Parietal lobe (tissue), 2 donors: Measurements from ENCODE around the gene KPNA6. TPM values are rescaled to one million over a fixed set of nuclear protein-coding genes. Genes with fewer than 3 reads are reported as not detected.

ENCODE experiments used
- small RNA-seq: library from RNA; depleted of rRNA; stranded (forward); fragments of <200 nt; gene quantifications from one replicate; pipeline ENCODE3, GENCODE V24; 2014; ENCODE audit warnings: low replicate concordance
- total RNA-seq: library from RNA; depleted of rRNA; stranded (reverse); fragments of >200 nt; gene quantifications from one replicate; pipeline ENCODE4 v1.2.3, GENCODE V29; 2014

The KPNA6 gene
- 30.0 TPM for total RNA-seq

DNA sequence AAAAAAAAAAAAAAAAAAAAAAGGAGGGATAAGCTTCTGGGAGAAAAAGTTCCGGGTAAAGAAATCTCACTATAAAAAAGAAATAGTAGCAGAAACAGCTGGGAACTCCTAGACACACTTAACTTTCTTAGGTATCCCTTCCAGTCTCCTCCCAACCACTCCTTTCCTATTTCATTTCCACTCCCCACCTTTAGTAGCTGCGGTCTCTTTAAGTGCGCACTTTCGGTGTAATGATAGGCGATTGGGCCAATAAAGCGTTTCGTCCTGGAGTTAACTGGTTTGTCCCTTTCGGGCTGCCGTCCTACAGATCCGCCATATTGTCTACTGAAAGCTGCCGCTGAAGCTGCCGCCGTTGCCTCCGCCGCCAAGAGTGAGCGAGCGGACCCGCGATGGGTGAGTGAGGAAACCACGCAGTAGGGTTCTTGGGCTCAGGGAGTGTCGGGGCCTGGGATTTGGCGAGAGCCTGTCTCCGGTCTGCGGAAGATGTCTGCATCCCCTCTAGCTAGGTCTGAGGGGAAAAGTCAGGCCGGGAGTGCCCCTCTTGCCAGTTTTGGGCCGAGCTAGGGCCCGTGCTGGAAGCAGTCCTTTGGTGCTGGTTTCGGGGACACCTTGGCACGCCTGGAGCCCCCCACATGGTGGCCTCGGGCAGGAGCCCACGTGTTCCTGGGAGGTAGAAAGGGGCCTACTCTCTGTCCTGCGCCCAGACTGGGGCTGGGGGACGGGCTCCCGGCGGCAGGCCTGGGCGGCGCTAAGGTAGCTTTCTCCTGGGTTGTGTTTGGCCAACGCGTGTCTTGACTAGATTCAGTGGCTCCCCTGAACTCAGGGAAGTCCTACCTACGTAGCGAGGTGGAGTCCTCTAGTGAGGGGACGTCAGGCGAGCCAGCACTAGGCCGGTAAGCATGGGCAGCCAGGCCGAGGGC is at the start of gene KPNA6:
Gene KPNA6 (plus strand): TSS at position 315 of the 920 bp plus-strand sequence. CDS start 75 bp downstream, at position 390.

DNA sequence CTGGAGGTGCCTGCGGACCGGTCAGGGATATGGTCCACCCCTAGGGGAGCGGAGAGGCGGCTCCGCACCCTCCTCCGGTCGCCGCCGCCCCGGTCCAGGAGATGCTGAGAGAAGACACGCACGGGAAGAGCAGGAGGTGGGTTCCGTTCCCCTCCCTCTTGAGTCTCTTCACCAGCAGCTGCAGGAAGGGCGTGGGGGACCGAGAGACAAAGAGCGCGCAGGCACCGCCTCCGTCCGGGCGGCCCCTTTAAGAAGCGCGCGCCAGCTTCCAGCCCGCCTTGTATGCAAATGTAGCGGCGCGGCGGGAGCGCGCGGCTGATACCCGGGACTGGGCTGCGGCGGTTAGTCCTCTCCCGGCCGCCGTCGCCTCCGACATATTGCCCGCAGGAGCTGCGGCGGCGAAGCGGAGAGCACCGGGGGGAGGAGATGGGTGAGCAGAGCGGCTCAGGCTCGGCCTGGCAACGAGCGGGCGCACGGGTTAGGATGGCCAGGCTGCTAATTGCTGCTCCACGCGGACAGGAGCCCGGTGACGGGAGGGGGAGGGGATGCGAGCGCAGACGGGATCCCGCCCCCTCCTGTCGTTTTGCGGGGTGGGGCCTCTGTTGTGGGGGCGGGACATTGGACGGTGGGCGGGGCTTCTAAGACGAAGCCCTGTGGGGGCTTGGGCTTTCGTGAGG is 35.1 kb upstream of the KPNA6 start, which contains the start of gene TMEM39B:
Gene TMEM39B (plus strand): TSS at position 318 of the 677 bp plus-strand sequence. CDS start 109 bp downstream, at position 427.

DNA sequence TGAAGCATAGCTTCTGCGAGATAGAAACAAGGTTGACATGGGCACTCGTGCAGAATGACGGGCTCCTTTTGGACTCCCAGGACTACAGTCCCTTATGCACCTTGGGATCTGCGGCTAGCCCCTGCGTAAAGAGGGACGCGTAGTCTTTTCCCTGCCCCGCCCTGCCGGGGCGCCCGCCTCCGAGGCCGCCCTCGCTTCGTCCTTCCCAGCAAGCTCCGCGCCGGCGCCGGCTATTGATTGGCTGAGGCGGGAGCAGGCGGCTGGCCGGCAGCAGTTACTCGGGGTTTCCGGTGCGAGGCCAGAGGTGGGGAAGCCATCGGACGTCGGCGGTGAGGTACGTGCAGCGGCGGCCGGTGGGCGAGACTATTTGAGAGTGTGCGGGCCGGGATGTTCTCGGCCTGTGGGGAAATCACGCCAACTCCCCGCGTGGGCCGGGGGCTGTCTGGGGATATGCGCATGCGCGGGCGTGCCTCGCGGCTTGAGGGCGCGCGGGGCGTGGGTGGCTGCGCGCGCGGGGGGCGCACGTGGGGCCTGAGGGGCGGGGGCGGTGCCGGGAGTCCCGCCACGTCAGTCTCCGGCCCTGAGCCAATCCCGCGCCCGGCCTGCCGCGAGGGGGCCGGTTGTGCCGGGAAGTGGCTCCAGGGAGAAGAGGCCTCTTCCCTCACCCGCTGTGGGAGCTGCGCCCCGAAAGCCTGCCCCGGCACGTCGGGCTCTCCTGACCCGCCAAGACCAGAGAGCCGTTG is 71.8 kb downstream of the KPNA6 start, which contains the start of gene TXLNA:
Gene TXLNA (plus strand): TSS at position 233 of the 743 bp plus-strand sequence. CDS start 671 bp downstream, outside the sequence.

DNA sequence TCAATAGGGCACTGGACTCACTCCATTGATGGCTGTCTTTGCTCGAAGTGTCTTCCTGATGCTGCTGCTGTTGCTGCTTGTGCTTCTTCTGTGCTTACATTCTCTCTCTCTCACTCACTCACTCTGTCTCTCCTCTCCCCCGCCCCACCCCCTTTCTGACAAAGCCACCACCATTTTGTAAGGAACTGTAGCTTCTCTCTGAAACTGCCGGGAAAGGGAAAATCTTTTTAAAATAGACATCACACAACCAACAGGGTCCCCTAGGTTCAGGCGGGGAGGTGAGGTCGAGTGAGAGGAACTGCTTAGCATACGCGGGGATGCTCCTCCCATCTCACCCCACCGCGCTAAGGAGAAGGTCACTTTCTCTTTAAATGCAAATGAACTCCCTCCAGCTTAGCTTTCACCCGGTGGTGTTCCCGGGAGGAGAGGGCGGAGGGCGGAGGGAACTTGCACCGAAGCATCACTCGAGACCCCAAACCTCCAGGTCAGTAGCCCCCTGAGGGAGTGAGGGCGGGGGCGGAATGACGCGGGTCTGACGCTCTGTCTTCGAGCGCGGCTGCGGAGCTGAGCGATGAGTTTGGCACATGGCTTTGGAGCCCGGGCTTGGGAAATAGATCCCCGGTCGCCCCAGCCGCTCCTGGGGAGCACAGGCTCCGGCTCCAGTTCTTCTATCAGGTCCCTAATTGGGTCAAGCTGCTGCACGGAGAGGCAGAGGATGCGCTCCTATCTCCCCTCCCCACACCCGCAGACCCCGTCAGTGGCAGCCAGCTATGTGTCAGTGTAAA is 92.6 kb downstream of the KPNA6 start, which contains the start of gene CCDC28B:
Gene CCDC28B (plus strand): TSS at position 370 of the 785 bp plus-strand sequence. CDS start 1,341 bp downstream, outside the sequence.

DNA sequence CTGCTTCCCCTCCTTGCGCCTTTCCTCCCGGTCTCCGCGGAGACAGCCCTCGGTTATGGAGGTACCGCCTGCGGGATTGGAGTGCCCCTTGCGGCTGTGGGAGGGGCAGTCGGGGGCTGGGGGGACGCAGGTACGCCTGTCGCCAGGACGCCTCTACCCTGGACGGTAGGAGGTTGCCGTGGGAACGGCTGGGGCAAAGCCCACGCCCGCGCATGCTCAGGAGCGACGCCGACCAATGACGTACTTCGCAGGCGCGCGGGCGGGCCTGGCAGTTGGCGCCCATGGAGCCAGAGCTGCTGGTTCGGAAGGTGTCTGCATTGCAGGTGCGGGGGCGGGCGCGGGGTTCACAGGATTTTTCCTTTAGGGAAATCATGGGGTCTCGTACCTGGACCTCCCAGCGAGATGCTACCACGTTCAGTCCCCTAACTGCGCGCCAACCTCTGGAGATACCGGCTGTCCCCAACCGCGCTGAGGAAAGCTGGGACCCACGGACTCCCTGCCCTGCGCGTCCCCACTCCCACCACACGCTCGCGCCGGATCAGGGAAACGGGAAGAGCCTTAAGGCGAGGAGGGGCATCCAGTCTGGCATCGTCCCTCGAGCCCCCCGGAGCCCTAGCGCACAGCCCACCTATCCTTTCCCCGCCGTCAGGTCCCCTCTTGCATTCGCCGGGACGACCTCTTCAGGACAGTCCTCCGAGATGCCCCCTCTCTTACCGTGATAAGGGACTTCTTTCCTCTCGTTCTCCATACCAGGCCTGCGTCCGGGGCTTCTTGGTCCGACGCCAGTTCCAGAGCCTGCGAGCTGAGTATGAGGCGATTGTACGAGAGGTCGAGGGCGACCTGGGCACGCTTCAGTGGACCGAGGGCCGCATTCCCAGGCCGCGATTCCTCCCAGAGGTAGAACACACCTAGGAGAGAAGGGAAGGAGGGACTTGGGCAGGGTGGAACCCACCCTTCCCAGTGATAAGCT is 97.8 kb downstream of the KPNA6 start, which contains the start of gene IQCC:
Gene IQCC (plus strand): TSS at position 271 of the 970 bp plus-strand sequence. CDS start 11 bp downstream, at position 282.

DNA sequence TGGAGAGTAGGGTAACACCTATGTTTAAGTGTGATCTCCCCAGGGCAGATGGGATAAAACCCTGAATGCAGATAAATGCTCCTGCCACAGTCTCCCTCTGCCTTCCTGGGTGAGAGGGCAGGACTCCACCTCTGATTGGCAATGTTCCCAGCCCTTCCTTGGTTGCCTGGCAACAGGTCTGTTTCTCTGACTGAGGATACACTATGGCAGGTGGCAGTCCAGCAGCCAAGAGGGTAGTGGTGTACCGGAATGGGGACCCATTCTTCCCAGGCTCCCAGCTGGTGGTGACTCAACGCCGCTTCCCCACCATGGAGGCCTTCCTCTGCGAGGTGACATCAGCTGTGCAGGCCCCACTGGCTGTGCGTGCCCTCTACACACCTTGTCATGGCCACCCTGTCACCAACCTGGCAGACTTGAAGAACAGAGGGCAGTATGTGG is 101.1 kb downstream of the KPNA6 start, which contains the start of gene DCDC2B:
Gene DCDC2B (plus strand): TSS at position 199 of the 438 bp plus-strand sequence. CDS start 5 bp downstream, at position 204.

DNA sequence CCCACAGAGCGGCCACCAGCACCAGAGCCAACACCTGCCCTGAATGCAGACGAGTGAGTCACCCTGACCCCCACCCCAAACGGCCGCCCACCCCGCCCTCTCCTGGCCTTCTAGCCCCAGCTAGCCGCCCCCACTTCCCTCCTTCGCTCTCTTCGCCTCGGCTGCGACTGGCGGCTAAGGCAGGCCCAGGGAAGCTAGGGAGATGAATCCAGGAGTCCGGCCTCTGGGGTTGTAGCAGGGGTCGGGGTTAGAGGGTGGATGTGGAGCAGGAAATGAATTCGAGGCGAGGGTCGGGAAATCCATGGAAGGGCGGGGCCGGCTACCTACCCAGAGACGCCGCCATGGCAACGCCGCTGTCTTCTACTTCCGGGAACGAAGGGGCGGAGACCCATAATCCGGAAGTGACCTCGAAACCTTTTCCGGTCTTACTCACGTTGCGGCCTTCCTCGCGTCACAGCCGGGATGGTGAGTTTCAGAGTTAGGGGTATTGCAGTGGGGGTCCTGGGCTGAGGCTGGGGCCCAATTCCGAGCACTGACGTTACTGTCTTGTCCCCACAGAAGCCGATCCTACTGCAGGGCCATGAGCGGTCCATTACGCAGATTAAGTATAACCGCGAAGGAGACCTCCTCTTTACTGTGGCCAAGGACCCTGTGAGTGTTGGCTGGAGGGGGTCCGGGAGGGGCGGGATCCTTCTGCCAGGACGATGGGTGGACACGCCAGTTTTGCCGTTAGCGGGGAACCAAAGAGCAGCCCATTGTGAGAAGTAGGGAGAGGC is 114.3 kb downstream of the KPNA6 start, which contains the start of the genes EIF3I and TMEM234:
Gene EIF3I (plus strand): TSS at position 428 of the 776 bp plus-strand sequence. CDS start 35 bp downstream, at position 463.
Gene TMEM234 (minus strand): TSS at position 374 of the 776 bp plus-strand sequence. CDS start 31 bp downstream, at position 343.

Small RNAs within 50 kb of the gene (small RNA-seq; reads per million reads assigned to genes)
- gene MIR5585 (not detected), gene RF00017 (not detected)

Other genes with a start within 250 kb of the KPNA6 start
- gene PTP4A2, start 169.7 kb upstream of the KPNA6 start, total RNA-seq: 231 TPM
- gene KHDRBS1, start 94.2 kb upstream of the KPNA6 start, total RNA-seq: 128 TPM
- gene TMEM39B, start 35.1 kb upstream of the KPNA6 start, total RNA-seq: 7.8 TPM
- gene TXLNA, start 71.6 kb downstream of the KPNA6 start, total RNA-seq: 23.5 TPM
- 31.3 TPM for gene CCDC28B, start 92.5 kb downstream of the KPNA6 start, total RNA-seq
- 4.1 TPM for gene IQCC, start 97.6 kb downstream of the KPNA6 start, total RNA-seq
- gene DCDC2B, start 101.0 kb downstream of the KPNA6 start, total RNA-seq: not detected
- gene TMEM234, start 114.3 kb downstream of the KPNA6 start, total RNA-seq: 29.4 TPM
- gene EIF3I, start 114.4 kb downstream of the KPNA6 start, total RNA-seq: 75.7 TPM
- not detected for gene FAM167B, start 139.2 kb downstream of the KPNA6 start, total RNA-seq
- not detected for gene LCK, start 143.2 kb downstream of the KPNA6 start, total RNA-seq
- 41.6 TPM for gene HDAC1, start 184.0 kb downstream of the KPNA6 start, total RNA-seq
- gene MARCKSL1, start 228.2 kb downstream of the KPNA6 start, total RNA-seq: 332 TPM